GM12865 (cell line): ENCODE measurements around the gene SYAP1.

Experiments used
- DNase-seq: peaks from one replicate; pipeline ENCODE4 v3.0.0; 2010; ENCODE audit warnings: low read depth
- H3K4me3 ChIP-seq: 2 replicates; pipeline ENCODE4 v1.5.1; 2011; ENCODE audit warnings: mild to moderate bottlenecking, low read depth, low read length, control low read depth
- TF ChIP-seq, protein P1 (sequence below): IDR thresholded peaks from 2 replicates; pipeline ENCODE4 v1.5.1; 2011; ENCODE audit warnings: low read length, control low read depth, low read depth, inconsistent platforms; ENCODE audit not compliant: insufficient read depth; ENCODE audit errors: missing control alignments

Gene SYAP1, protein sequence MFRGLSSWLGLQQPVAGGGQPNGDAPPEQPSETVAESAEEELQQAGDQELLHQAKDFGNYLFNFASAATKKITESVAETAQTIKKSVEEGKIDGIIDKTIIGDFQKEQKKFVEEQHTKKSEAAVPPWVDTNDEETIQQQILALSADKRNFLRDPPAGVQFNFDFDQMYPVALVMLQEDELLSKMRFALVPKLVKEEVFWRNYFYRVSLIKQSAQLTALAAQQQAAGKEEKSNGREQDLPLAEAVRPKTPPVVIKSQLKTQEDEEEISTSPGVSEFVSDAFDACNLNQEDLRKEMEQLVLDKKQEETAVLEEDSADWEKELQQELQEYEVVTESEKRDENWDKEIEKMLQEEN

DNA sequence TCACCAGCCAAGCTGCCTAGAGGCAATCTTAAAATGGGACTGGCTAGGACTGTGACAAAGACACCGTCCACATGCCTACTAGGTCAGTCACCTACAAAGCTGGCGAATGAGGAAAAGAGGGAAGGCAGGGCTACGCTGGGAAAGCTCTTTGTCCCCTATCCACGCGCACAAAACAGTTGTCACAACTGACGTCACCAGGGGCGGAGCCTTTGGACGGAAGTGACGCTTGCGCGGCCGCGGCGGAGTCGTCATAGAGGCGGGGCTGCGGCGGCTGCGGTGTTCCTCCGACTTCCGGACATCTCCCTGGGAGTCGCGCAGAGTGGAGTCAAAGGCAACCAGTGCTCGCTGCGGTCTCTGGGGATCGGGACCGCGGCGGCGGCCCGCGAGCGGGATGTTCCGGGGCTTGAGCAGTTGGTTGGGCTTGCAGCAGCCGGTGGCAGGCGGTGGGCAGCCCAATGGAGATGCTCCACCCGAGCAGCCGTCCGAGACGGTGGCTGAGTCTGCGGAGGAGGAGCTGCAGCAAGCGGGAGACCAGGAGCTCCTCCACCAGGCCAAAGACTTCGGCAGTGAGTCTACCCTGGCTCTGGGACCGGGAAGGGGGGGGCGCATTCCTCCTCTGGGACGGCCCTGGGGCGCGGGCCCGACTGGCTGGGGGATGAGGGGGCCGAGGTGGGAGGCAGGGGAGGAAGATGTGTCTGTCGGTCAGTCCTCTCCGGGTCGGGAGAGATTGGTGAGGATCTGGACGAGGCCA lies at the start of gene SYAP1:
Gene SYAP1, plus strand, starts transcription at position 279 of the 751 bp plus-strand sequence. Its CDS starts 113 bp downstream, at position 392.
- peak; percentile 91 for DNase-seq
- TF ChIP-seq, protein P1, sequence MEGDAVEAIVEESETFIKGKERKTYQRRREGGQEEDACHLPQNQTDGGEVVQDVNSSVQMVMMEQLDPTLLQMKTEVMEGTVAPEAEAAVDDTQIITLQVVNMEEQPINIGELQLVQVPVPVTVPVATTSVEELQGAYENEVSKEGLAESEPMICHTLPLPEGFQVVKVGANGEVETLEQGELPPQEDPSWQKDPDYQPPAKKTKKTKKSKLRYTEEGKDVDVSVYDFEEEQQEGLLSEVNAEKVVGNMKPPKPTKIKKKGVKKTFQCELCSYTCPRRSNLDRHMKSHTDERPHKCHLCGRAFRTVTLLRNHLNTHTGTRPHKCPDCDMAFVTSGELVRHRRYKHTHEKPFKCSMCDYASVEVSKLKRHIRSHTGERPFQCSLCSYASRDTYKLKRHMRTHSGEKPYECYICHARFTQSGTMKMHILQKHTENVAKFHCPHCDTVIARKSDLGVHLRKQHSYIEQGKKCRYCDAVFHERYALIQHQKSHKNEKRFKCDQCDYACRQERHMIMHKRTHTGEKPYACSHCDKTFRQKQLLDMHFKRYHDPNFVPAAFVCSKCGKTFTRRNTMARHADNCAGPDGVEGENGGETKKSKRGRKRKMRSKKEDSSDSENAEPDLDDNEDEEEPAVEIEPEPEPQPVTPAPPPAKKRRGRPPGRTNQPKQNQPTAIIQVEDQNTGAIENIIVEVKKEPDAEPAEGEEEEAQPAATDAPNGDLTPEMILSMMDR: no peak
- H3K4me3 ChIP-seq: peak within 1 kb of the TSS; percentile 91

DNA sequence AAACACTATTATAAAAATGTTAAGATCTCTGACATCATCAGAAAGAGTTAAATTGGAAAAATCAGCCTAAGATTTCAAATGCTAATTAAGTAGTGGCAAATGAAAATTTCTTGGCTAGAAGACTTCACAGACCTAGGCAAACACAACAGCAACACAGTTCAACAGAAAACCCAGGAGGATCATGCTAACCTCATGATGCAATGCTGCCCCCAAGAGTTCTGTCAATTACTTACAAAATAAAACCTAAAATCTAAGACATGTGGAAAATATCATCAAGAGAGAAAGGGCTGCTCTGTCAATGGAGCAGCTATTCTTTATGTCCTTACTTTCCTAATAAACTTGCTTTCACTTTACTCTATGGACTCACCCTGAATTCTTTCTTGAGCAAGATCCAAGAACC lies 48.4 kb upstream of the SYAP1 start:
- no peak overlapping the region for H3K4me3 ChIP-seq
- TF ChIP-seq, protein P1: no peak
- DNase-seq: peak; percentile 18

DNA sequence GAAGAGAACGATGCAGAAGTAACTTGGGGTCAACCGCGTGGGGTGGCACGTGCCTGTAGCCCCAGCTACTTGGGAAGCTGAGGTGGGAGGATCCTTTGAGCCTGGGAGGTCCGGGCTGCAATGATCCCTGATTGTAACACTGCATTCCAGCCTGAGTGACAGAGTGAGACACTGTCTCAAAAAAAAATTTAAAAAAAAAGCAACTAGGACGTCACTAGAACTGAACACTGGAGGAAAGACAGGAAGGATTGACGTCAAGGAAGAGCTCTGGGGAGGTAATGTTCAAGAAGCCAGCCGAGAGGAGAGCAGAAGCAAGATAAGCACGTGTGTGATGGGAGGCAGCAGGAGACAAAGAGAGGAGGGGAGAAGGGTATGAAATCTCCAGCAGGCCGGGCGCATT lies 40.7 kb upstream of the SYAP1 start:
- H3K4me3 ChIP-seq: no peak overlapping the region
- DNase-seq: no peak
- TF ChIP-seq, protein P1: no peak

DNA sequence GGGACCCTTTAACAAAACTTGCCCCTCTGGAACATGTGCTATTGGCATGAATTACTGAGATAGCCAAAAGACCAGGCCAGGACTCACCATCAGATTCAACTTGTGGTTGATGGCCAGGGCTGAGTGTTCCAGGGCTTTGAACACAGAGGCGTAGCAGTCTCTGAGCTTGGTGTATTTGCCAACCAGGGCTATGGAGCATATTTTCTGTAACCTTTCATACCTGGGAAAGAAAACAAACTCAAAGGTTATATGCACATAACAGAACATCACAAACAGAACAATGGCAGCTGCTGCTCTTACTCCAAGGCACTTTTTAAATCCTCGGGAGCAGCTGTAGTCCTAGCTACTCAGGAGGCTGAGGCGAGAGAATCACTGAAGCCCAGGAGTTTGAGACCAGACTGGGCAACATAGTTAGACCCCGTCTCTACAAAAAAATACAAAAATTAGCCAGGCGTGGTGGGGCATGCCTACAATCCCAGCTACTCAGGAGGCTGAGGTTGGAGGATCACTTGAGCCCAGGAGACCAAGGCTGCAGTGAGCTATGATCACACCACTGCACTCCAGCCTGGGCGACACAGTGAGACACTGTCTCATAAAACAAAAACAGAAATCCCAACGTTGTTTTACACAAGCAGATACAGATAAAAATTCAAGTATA lies 36.3 kb upstream of the SYAP1 start:
- no peak for DNase-seq
- TF ChIP-seq, protein P1: no peak
- no peak overlapping the region for H3K4me3 ChIP-seq

DNA sequence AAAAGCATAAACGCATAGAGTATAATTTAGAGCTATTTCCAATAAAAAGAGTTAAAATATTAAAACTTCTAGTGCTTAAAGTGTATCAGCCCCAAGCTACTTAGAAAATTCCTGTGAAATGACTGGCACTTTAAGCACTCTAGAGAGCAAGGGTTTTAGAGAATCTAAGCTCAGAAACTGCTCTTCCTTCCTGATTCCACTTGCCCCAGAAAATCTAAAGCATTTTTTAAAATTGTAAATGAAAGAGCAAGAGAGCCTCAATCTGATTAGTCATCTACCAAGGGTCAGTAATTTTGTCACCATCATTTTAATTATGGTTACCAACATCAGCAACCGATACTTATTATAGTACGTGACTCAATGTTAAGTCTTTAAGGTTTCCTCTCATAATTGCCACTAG lies 31.9 kb upstream of the SYAP1 start:
- TF ChIP-seq, protein P1: no peak
- no peak overlapping the region for H3K4me3 ChIP-seq
- DNase-seq: no peak

DNA sequence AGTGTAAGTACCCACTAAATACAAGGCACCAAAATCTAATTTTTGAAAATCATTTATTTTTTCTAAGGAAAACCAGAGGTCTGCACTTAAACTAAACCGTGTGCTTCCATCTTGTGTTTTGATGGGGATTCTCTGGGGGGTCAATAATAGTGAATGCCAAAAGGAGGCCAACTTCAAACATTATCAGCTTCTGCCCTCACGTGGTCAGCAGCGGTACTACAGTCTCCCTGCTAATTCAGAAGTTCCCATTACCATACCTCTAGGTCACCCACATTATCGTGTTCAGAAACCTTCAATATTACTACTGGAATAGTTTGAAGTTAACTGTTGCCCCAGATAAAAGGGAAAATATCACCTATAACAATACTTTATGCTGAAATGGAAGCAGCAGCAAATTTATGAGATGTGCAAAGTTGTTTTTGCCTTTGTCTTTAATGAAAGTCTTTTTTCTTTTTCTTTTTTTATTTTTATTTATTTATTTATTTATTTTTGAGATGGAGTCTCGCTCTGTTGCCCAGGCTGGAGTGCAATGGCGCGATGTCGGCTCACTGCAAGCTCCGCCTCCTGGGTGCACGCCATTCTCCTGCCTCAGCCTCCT lies 24.2 kb upstream of the SYAP1 start:
- DNase-seq: peak; percentile 54
- no peak overlapping the region for H3K4me3 ChIP-seq
- TF ChIP-seq, protein P1: peak; percentile 70
